Common myeloid progenitor, CD34-positive (primary cell): ENCODE results near the gene POTEB3.
"Not testable (repeated sequence)": the region's sequence is repeated elsewhere in the genome, so short reads cannot be mapped to it uniquely, and the experiment has no call there.

Source experiments
- CTCF ChIA-PET: fragments of 350-600 bp; sonication (Branson Sonifier 250); formaldehyde crosslinking; loops from one replicate; lab custom pipeline; 2021; ENCODE audit warnings: antibody characterized with exemption; lab: Charles Lee
- POLR2A ChIA-PET: fragments of 350-600 bp; sonication (Branson Sonifier 250); formaldehyde crosslinking; loops from one replicate; lab custom pipeline; 2021; ENCODE audit warnings: antibody characterized with exemption; lab: Charles Lee
- DNase-seq, 3 donors: peaks; one replicate each; pipeline versions ENCODE4 v3.0.0 to v3.0.0-alpha.2; 2013
- H3K27ac ChIP-seq, 2 experiments: 1 replicate in 1 of 2; 2 replicates in 1 of 2; pipeline ENCODE4 v1.7.0; 2013; ENCODE audit warnings: inconsistent platforms in 2 of 2, low read length in 2 of 2, mild to moderate bottlenecking in 2 of 2, low read depth in 1 of 2, moderate library complexity in 1 of 2; ENCODE audit not compliant: severe bottlenecking in 2 of 2, insufficient read depth in 1 of 2, poor library complexity in 1 of 2
- H3K27me3 ChIP-seq, 5 experiments: replicated peaks in 2 of 5; 1 replicate in 3 of 5; 2 replicates in 2 of 5; pipeline versions ENCODE4 v1.6.1 to v1.7.0; 2013; ENCODE audit warnings: low read length in 4 of 5, mild to moderate bottlenecking in 2 of 5, moderate library complexity in 2 of 5, inconsistent platforms in 1 of 5; ENCODE audit not compliant: insufficient read depth in 5 of 5, control insufficient read depth in 4 of 5
- H3K36me3 ChIP-seq, 4 experiments: 1 replicate in 2 of 4; 2 replicates in 2 of 4; pipeline versions ENCODE4 v1.6.1 to v1.7.0; 2013; ENCODE audit warnings: low read length in 3 of 4, control low read depth in 1 of 4, mild to moderate bottlenecking in 1 of 4; ENCODE audit not compliant: control insufficient read depth in 4 of 4, insufficient read depth in 4 of 4
- H3K4me1 ChIP-seq, 4 experiments: 1 replicate in 3 of 4; 2 replicates in 1 of 4; pipeline versions ENCODE4 v1.6.1 to v1.7.1; 2013; ENCODE audit warnings: low read length in 3 of 4, mild to moderate bottlenecking in 3 of 4, control low read depth in 1 of 4, inconsistent platforms in 1 of 4, moderate library complexity in 1 of 4; ENCODE audit not compliant: control insufficient read depth in 4 of 4, insufficient read depth in 4 of 4; ENCODE audit errors: control extremely low read depth in 1 of 4
- H3K4me3 ChIP-seq, 7 experiments: 1 replicate in 4 of 7; 2 replicates in 3 of 7; pipeline versions ENCODE4 v1.5.1 to v1.7.0; 2013; ENCODE audit warnings: mild to moderate bottlenecking in 7 of 7, low read length in 6 of 7, moderate library complexity in 6 of 7, inconsistent platforms in 2 of 7, low read depth in 2 of 7, control low read depth in 1 of 7; ENCODE audit not compliant: insufficient read depth in 4 of 7, control insufficient read depth in 1 of 7; ENCODE audit errors: extremely low read depth in 1 of 7
- H3K9me3 ChIP-seq, 5 experiments: 1 replicate in 4 of 5; 2 replicates in 1 of 5; pipeline versions ENCODE4 v1.6.1 to v1.7.1; 2013; ENCODE audit warnings: low read length in 4 of 5, mild to moderate bottlenecking in 2 of 5, inconsistent platforms in 1 of 5, low read depth in 1 of 5, moderate library complexity in 1 of 5; ENCODE audit not compliant: control insufficient read depth in 4 of 5, insufficient read depth in 2 of 5; ENCODE audit errors: control extremely low read depth in 1 of 5
- WGBS: methylation state at CpG from one replicate; pipeline ENCODE4 v1.1.5; 2013; ENCODE audit not compliant: insufficient coverage; 5-methylcytosine and 5-hydroxymethylcytosine counted together

POTEB3 gene

GRCh38 chr15:21398511-21398910 lies 41.8 kb downstream of the POTEB3 start:
- DNase-seq, H3K9me3 ChIP-seq, H3K27ac ChIP-seq, H3K4me3 ChIP-seq, CTCF ChIA-PET, H3K27me3 ChIP-seq, H3K36me3 ChIP-seq, H3K4me1 ChIP-seq, POLR2A ChIA-PET: not testable (repeated sequence)
- WGBS: no CpG with 5 or more reads among the region's 5 CpGs

GRCh38 chr15:21397656-21398055 lies 42.6 kb downstream of the POTEB3 start:
- H3K27me3 ChIP-seq, H3K9me3 ChIP-seq, H3K27ac ChIP-seq, DNase-seq, H3K36me3 ChIP-seq, POLR2A ChIA-PET, H3K4me3 ChIP-seq, CTCF ChIA-PET, H3K4me1 ChIP-seq: not testable (repeated sequence)
- WGBS: no CpG with 5 or more reads among the region's 2 CpGs

GRCh38 chr15:21397186-21397585 lies 43.1 kb downstream of the POTEB3 start:
- H3K9me3 ChIP-seq, POLR2A ChIA-PET, H3K4me1 ChIP-seq, DNase-seq, H3K27ac ChIP-seq, H3K36me3 ChIP-seq, H3K4me3 ChIP-seq, H3K27me3 ChIP-seq, CTCF ChIA-PET: not testable (repeated sequence)
- WGBS: no CpG with 5 or more reads among the region's 2 CpGs

- H3K9me3 ChIP-seq, H3K27ac ChIP-seq, DNase-seq, POLR2A ChIA-PET, H3K27me3 ChIP-seq, H3K4me1 ChIP-seq, H3K36me3 ChIP-seq, H3K4me3 ChIP-seq, CTCF ChIA-PET: not testable (repeated sequence)
- 87% methylated on average over 3 of the region's 25 CpGs for WGBS
These were observed 54.3 kb downstream of the POTEB3 start for GRCh38 chr15:21385961-21386360.

GRCh38 chr15:21383866-21384485 lies 56.3 kb downstream of the POTEB3 start:
- POLR2A ChIA-PET: not testable (repeated sequence)

GRCh38 chr15:21373682-21374081 lies 66.6 kb downstream of the POTEB3 start:
- H3K4me1 ChIP-seq, POLR2A ChIA-PET, H3K27ac ChIP-seq, H3K9me3 ChIP-seq, H3K4me3 ChIP-seq, DNase-seq, H3K27me3 ChIP-seq, CTCF ChIA-PET, H3K36me3 ChIP-seq: not testable (repeated sequence)
- no CpG with 5 or more reads among the region's 18 CpGs for WGBS

More at GRCh38 chr15:21383866-21384485, 56.3 kb downstream of the POTEB3 start:
- WGBS: no CpG with 5 or more reads among the region's 24 CpGs
- H3K4me1 ChIP-seq, H3K9me3 ChIP-seq, DNase-seq, H3K36me3 ChIP-seq, H3K27ac ChIP-seq, CTCF ChIA-PET, H3K27me3 ChIP-seq, H3K4me3 ChIP-seq: not testable (repeated sequence)

GRCh38 chr15:21369177-21369576 lies 71.1 kb downstream of the POTEB3 start:
- H3K36me3 ChIP-seq, H3K27me3 ChIP-seq, H3K4me1 ChIP-seq, CTCF ChIA-PET, H3K4me3 ChIP-seq, H3K9me3 ChIP-seq, POLR2A ChIA-PET, DNase-seq, H3K27ac ChIP-seq: not testable (repeated sequence)
- no CpG with 5 or more reads among the region's 26 CpGs for WGBS
